GDM1 (cell line): ENCODE measurements around the gene ZNF441.
A peak's percentile ranks its signal among the peaks of the same experiment; 100 is the strongest.
"Not testable (repeated sequence)": the region's sequence is repeated elsewhere in the genome, so short reads cannot be mapped to it uniquely, and the experiment has no call there.

ENCODE experiments used
- DNase-seq: peaks from one replicate; lab custom pipeline; 2025; lab: John Stamatoyannopoulos, UW

The ZNF441 gene

DNA sequence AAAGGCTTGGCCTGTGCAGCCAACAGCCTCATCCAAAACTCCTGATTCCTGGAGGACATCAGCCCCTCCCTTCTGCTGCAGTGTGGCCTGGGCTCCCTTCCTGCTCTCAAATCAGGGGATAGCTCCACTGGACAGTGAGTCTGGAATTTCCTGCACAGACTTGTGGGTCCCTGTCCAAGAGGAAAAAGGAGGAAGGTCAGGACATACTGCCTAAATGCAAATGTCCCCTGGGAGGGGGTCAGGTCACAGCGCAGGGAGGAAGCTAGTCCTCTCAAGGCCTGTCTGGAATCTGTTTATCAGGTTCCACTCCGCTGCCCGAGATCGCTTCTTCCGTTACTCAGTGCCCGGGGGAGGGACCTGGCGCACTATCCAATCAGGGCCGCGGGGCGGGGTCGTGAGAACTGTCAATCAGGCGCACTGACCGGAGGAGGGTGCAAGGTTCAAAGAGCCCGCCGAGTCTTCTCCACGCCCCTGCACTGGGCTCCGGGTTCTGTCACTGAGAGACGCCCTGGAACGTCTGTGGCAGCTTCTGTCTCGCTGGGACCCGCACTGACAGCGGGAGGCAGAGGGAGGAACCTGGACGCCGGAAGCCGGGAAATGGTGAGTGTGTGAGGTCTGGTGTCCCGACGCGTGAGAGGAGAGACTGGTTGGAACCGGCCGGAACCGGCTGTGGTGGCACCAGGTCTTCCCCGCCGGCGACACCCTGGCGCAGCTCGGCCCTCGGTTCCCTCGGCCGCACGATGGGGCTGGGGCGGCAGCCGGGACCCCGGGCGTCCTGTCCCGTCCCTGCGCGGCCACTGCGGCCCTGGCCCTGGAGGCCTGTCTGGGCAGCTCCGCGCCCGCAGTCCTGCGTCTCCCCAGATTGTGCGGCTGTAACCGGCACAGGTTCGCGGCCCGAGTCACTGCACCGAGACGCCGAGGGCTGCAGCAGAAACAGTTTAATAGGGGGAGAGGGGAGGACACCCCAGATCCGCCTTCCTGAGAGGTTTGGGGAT lies at the start of gene ZNF441:
Gene ZNF441, plus strand, starts transcription at position 404 of the 995 bp plus-strand sequence. Its CDS starts 194 bp downstream, at position 598.
- peak; percentile 89 for DNase-seq

DNA sequence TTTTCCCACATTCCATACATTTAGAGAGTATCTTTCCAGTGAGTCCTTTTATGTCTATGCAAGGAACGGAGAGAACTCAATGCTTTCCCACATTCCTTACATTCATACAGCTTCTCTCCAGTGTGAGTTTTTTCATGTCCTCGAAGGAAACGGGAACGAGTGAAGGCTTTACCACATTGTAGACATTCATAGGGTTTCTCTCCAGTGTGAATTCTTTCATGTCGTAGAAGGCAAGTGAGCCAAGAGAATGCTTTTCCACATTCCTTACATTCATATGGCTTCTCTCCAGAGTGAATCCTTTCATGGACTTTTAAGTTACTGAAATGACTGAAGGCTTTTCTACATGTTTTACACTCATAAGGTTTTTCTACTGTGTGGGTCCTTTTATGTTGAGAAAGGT lies 45.1 kb upstream of the ZNF441 start:
- DNase-seq: no peak

DNA sequence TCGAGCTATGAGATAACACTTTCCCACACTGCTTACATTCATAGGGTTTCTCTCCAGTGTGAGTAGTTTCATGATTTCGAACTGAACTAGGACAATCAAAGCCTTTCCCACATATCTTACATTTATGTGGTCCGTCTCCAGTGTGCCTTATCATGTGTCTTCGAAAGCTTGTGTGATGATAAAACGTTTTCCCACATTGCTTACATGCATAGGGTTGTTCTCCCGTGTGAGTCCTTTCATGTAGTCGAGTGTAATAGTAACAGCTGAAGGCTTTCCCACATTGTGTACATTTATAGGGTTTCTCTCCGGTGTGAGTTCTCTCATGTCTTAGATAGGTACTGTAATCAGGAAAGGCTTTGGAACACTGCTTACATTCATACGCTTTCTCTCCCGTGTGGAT lies 44.4 kb upstream of the ZNF441 start:
- no peak for DNase-seq

DNA sequence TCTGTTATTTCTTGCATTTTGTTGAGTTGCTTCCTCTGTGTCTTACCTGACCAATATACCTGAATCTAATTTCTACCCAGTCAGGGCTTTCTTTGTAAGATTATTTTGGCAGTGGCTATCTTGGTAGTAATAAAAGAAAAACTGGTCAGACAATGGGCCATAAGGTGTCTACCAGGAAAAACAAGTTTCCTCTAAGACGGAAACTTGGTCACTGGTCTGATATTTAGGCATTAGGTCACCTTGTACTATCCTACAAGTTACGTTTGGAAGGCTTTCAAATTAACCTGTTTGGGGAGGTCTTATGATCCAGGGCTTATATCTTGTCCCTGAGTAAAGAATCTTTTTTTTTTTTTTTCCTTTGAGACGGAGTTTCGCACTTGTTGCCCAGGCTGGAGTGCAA lies 37.2 kb upstream of the ZNF441 start:
- no peak for DNase-seq

DNA sequence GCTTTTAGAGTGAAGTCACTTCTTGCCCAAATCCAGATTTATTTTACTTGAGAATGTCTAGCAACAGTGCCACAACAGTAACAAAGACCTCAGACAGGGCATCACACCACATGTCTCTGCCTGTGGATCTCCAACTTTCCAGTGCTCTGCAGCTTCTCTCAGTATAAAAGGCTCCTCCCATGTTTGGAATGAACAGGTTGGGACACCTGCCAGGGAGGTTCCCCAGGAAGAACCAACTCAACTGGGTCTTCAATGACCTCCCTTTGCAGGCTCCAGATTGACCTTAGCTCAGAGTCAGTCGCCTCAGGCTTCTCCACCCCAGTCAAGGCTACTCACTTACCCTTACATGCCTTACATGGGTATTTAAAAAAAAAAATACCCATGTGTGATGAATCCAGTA lies 31.4 kb upstream of the ZNF441 start:
- no peak for DNase-seq

DNA sequence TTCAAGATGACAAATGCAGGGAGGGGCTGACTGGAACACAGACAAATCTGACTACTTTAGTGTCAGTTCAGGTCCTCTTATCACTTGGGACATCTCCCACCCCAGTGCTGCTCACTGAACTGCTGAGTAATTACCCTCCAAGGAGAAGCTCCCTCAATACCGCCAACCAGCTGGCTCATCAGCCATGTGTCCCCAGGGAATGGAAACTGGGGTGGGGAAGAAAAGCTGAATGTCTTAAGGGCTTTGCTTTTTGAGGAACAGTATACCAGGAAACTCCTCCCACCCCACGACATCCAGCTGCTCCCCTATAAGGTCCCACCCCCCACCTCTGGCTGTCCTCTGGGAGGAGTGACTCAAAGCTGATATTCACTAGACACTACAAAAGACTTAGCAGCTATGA lies 30.1 kb upstream of the ZNF441 start:
- DNase-seq: peak; percentile 1

DNA sequence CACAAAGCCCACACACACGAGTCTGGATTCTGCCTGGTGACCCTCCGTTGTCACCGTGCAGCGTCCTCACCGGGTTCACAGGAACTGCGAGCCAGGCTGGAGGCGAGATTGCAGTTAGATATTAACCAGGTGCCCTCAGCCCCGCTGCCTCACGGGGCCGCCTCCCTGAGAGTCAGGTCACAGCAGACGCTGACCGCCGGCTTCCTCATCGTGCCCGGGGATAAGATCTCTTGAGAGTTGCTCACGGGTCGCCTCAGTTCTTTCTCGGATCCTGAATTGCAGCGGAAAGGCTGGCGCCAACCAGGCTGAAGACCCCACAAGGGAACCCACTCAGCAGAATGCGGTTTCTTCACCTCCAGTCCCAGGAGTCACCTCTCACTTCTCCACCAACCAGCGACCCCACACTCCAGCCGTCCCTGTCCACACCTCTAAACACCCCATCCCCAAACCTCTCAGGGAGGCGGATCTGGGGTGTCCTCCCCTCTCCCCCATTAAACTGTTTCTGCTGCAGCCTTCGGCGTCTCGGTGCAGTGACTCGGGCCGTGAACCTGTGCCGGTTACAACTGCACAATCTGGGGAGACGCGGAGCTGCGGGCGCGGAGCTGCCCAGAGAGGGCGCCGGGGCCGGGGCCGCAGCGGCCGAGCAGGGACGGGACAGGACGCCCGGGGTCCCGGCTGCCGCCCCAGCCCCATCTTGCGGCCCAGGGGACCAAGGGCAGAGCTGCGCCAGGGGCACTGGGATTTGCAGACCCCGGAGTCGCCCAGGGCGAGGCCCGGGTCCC lies 28.6 kb upstream of the ZNF441 start:
- no peak for DNase-seq

DNA sequence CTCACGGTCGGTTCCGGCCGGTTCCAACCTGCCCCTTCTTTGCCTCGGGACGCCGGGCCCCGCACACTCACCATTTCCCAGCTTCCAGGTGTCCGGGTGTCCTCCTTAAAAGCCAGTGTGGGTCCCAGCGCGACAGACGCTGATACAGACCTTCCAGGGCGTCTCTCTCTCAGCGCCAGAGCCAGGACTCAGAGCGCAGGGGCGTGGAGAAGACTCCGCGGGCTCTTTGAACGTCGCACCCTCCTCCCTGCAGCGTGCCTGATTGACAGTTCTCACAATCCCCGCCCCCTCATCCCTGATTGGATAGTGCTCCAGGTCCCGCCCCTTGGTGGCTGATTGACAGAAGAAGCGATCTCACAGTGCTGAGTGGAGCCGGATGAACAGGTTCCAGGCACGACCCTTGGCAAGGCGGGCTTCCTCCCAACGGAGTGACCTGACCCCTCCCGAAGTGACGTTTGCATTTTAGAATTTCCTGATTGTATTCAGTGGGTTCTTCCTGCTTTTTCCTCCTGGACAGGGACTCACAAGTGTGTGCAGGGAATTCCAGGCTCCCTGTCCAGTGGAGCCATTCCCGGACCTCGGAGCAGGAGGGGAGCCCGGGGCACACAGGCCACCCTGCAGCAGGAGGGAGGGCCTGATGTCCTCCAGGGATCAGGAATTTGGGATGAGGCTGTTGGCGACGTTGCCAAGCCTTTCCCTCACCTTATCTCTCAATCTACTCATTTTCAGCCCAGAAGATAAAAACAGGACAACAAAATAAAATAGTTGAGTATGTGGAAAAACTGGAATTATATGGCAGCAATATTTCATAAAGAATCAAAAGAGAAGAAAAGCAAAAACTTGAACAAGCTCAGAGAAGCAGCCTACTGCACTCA lies 27.8 kb upstream of the ZNF441 start, which contains the start of gene ZNF823:
Gene ZNF823, minus strand, starts transcription at position 201 of the 875 bp plus-strand sequence. Its CDS starts 127 bp downstream, at position 74.
- peak; percentile 97 for DNase-seq

DNA sequence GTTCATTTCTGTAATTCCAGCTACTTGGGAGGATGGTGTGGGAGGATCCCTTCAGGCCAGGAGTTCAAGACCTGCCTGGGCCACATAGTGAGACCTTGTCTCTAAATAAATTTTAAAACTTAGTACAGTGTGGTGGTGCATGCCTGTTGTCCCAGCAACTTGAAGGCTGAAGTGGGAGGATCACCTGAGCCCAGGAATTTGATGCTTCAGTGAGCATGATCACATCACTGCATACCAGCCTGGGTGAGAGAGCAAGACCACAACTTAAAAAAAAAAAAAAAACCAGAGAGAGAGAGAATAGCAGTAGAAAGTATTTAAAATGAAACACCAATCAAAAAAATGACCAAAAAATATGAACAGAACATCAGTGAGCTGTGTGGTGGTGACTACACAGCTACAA lies 20.9 kb upstream of the ZNF441 start:
- DNase-seq: no peak

DNA sequence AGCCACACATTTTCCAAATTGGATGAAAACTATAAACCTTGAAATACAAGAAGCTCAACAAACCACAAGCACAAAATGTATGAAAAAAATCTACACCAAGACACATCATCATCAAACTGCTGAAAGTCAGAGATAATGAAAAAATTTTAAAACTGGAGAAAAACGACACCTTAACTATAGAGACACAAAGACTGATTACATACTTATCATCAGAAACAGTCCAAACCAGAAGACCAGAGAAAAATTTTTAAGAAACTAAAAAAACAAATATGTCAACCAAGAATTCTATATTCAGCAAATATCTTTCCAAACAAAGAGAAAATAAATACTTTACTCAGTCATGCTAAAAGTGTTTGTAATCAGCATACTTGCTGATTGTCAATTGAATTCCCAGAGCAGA lies 19.5 kb upstream of the ZNF441 start:
- DNase-seq: no peak

DNA sequence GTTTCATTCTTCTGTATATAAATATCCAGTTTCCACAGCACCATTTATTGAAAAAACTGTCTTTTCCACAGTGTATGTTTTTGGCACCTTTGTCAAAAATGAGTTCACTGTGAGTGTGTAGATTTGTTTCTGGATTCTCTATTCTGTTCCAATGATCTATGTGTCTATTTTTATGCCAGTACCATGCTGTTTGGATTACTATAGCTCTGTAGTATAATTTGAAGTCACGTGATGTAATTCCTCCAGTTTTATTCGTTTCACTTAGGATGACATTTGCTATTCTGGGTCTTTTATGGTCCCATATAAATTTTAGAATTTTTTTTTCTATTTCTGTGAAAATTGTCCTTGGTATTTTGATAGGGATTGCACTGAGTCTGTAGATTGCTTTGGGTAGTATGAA lies 17.0 kb upstream of the ZNF441 start:
- DNase-seq: no peak

DNA sequence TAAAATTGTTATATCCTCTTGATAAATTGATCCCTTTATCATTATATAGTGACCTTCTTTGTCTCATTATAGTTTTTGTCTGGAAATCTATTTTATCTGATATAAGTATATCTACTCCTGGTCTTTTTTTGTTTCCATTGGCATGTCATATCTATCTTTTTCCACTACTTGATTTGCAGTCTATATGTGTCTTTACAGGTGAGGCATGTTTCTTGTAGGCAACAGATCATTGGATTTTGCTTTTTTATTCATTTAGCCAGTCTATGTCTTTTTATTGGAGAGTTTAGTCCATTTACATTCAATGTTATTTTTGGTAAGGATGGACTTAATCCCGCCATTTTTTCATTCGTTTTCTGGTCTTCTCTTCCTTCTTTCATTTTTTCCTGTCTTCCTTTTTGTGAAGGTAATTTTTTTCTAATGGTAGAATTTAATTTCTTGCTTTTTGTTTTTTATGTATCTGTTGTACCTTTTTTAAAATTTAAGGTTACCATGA lies 14.5 kb upstream of the ZNF441 start:
- DNase-seq: no peak

DNA sequence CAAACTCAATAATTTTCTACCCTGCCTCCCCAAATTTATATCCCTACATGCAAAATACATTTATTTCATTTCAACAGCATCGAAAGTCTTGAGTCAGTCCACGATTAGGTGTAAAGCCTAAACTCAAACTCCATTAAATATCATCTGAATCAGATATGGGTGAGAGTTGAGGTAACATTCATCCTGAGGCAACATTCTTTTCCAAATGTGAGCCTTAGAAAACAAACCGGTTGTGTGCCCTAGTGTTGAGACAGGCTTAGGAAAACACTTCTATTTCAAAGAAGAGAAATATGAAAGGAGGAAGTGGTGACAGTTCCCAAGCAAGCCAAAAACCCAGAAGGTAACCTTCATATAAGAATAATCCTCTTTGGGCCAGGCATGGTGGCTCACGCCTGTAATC lies 12.1 kb upstream of the ZNF441 start:
- no peak for DNase-seq

DNA sequence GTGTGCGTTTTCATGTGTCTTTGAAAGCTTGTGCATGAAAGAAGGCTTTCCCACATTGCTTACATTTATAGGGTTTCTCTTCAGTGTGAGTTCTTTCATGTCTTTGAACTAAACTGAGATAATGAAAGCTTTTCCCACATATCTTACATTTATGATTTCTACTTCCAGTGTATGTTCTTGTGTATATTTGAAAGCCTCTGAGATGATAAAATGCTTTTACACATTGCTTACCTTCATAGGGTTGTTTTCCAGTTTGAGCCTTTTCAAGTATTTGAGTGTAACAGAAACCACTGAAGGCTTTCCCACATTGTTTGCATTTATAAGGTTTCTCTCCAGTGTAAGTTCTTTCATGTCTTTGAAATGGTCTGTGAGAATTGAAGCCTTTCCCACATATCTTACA lies 9.8 kb upstream of the ZNF441 start:
- no peak for DNase-seq

DNA sequence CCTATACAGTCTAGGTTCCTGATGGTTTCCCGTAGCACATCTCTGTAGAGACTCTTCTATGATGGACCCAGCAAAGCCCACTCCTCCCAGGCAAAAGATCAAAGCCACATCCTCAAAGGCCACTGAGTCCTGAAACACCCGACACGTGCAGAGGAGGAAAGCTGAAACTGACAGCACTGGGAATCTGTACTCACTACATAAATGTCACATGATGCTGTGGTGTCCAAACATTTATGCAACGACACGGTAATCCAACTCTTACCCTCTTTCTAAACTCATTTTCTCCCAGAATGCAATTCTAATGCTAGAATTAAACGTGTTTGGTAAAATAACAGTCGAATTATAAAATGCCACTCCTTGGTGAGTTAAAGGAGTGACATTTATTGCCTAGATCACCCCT lies 7.0 kb upstream of the ZNF441 start:
- no peak for DNase-seq

DNA sequence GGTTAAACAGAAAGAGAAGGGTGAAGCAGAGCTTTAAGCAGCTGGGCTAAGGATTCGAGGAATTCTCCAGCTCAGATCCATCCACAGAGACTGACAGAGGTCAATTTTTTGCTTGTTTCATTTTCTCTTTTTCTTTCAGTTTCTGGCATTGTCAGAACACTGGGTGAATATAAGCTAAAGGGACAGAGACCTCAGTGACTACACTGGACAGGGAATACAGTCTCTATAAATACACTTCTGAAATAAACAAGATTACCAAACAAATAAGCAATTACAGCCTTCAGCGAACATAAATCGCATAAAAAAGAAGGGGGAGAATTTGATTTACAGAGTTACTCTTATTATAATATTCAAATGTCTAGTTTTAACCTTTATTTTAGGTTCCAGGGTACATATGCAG lies 3.7 kb upstream of the ZNF441 start:
- DNase-seq: no peak

DNA sequence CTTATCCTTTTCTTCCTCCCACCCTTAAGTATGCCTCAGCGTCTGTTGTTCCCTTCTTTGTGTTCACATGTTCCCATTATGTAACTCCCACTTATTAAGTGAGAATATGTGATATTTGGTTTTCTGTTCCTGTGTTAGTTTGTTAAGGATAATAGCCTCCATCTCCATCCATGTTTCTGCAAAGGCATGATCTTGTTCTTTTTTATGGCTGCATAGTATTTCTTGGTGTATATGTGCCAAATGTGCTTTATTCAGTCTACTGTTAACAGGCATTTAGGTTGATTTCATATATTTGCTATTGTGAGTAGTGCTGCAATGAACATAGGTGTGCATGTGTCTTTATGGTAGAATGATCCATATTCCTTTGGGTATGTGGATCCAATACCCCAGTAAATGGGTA lies 3.2 kb upstream of the ZNF441 start:
- no peak for DNase-seq

DNA sequence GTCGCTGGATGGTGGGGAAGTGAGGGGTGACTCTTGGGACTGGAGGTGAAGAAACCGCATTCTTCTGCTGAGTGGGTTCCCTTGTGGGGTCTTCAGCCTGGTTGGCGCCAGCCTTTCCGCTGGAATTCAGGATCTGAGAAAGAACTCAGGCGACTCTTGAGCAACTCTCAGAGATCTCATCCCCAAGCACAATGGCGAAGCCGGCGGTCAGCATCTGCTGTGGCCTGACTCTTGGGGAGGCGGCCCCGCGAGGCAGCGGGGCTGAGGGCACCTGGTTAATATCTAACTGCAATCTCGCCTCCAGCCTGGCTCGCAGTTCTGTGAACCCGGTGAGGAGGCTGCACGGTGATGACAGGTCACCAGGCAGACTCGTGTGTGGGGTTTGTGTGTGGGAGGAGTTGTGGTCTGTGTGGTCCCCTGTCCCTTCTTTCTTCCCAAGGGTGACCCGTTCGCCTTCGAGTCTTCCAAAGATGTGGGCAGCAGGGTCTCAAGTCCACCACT lies 883 bp downstream of the ZNF441 start:
- no peak for DNase-seq

DNA sequence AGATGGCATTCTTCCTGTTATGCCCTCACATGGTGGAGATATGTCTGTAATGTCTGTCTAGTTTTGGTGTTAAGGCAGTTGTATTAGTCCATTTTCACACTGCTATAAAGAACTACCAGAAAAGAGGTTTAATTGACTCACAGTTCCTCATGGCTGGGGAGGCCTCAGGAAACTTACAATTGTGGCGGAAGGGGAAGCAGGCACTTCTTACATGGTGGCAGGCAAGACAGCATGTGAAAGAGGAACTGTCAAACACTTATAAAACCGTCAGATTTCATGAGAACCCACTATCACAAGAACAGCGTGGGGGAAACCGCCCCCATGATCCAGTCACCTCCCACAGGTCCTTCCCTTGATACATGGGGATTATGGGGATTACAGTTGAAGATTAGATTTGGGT lies 3.2 kb downstream of the ZNF441 start:
- no peak for DNase-seq

DNA sequence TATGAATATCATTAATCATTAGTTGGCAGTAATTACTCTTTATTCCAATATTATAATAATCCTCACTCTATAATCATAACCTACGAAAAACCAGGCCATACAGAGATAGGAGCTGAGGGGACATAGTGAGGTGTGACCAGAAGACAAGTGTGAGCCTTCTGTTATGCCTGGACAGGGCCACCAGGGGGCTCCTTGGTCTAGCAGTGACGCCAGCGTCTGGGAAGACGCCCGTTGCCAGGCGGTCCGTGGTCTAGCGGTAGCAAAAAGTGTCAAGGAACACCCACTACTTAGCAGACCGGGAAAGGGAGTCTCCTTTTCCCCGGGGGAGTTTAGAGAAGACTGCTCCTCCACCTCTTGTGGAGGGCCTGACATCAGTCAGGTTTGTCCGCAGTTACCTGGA lies 4.7 kb downstream of the ZNF441 start:
- not testable (repeated sequence) for DNase-seq

DNA sequence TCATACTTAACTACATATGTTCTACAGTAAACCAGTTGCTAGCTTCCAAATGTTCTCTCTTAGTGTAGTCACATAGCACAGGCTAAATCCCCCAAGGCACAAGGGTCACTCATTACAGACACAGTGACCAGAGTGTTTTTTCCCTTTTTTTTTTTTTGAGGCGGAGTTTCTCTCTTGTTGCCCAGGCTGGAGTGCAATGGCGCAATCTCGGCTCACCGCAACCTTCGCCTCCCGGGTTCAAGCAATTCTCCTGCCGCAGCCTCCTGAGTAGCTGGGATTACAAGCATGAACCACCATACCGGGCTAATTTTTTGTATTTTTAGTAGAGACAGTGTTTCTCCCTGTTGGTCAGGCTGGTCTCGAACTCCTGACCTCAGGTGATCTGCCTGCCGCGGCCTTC lies 9.9 kb downstream of the ZNF441 start:
- not testable (repeated sequence) for DNase-seq
